Measurements from ENCODE around the gene TRABD2B. TPM values are rescaled to one million over a fixed set of nuclear protein-coding genes. Genes with fewer than 3 reads are reported as not detected.
A peak's percentile ranks its signal among the peaks of the same experiment; 100 is the strongest.

TRABD2B gene
- total RNA-seq, 1 donor from 2014 or later, result 1.8 TPM

DNA sequence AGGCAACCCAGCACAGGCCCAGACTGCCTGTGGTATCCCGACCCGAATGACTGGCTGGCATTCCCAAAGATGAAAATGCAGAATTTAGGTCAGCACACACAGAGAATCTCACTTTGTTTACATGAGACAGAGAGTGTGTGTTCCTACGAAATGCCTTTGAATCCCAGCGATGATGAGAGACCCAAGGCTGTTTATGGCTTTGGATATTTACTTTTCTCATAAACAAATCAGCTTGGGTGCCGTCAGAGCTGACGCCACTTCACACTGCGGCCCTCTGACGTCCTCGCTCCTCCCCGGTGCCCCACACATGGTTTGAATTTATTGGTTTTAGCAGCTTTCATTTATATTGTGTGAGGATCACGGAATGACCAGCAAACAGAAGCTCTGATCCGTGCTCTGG is 18.7 kb downstream of the TRABD2B start:
- Histone ChIP-seq H3K9me3 (no peaks in the 10 kb centered on the region), H3K27ac (no peak overlapping the region), H3K4me1 (no peaks in the 10 kb centered on the region), H3K4me3 (no peak overlapping the region), H3K36me3 (no peaks in the 10 kb centered on the region), H3K27me3 (ENCODE audit: low read depth) (no peaks in the 10 kb centered on the region)
- TF ChIP-seq, protein P1, sequence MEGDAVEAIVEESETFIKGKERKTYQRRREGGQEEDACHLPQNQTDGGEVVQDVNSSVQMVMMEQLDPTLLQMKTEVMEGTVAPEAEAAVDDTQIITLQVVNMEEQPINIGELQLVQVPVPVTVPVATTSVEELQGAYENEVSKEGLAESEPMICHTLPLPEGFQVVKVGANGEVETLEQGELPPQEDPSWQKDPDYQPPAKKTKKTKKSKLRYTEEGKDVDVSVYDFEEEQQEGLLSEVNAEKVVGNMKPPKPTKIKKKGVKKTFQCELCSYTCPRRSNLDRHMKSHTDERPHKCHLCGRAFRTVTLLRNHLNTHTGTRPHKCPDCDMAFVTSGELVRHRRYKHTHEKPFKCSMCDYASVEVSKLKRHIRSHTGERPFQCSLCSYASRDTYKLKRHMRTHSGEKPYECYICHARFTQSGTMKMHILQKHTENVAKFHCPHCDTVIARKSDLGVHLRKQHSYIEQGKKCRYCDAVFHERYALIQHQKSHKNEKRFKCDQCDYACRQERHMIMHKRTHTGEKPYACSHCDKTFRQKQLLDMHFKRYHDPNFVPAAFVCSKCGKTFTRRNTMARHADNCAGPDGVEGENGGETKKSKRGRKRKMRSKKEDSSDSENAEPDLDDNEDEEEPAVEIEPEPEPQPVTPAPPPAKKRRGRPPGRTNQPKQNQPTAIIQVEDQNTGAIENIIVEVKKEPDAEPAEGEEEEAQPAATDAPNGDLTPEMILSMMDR (IDR thresholded peaks at IDR 0.05), result no peak
- intact Hi-C loops (cut with DNase I), result no loop called here
- ATAC-seq (no peak), DNase-seq (no peak)

DNA sequence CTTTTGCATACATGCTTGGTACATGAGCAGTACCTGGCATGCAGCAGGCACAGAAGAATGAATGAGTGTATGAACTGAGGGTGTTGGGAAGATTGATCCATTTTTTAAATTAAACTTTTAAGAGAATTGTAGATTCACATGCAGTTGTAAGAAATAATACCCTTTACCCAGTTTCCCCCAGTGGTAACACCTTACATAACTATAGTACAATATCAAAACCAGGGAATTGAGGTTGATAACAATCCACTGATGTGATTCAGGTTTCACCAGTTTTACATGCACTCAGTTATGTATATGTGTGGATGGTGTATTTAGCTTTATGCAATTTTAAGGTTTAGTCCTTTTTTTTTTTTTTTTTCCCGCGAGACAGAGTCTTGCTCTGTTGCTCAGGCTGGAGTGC is 20.5 kb downstream of the TRABD2B start:
- Histone ChIP-seq H3K9me3 (no peaks in the 10 kb centered on the region), H3K4me3 (no peak overlapping the region), H3K27me3 (ENCODE audit: low read depth) (no peaks in the 10 kb centered on the region), H3K4me1 (no peaks in the 10 kb centered on the region), H3K27ac (no peak overlapping the region), H3K36me3 (no peaks in the 10 kb centered on the region)
- ATAC-seq (no peak), DNase-seq (no peak)
- intact Hi-C loops (cut with DNase I), result no loop called here
- TF ChIP-seq, protein P1 (IDR thresholded peaks at IDR 0.05), result no peak

DNA sequence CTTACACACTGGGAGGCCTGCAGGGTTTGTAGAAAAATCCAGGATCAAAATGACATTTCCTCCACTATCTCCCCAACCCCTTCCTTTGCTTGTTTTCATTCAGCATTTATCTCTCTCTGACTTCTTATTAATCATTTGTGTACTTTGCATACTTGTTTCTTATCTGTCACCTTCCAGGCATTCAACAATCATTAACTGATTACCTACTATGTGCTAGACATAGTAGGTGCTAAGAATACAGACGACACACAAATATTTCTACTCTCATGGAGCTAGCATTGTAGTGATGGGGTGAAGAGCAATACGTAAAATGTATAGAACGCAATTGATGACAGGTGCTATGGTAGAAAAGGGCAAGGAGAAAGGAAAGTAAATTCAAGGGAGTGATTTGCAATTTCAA is 20.9 kb downstream of the TRABD2B start:
- intact Hi-C loops (cut with DNase I), result no loop called here
- no peak overlapping the region for H3K4me3 ChIP-seq

DNA sequence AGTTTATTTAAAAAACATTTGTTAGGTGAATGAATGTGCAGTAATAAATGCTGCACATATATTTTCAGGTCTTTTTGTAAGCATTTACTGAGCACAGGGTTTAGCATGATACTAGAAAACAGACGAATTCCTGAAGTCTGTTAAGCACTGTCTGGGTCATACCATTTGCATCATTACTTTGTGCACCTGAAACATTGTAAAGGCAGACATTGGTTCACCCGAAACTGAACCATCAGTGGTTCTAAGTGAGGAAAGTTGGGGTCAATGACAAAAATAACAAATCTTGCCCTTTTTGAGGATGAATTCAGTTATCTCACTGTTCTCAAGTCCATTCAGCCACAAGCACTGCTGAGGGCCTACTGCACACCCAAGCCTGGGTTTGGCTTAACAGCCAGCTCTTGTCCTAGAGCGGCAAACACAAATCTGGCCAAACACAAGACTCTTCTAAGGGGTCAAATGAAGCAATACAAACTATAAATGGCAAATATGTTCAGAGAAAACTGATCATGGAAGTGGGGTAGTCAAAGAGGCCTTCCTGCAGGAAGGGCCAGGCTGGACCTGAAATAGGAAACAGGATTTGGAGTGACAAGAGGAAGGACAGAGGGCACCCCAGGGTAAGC is 21.8 kb downstream of the TRABD2B start:
- TF ChIP-seq, protein P1 (IDR thresholded peaks at IDR 0.05), result no peak
- Histone ChIP-seq H3K4me1 (no peaks in the 10 kb centered on the region), H3K4me3 (no peak overlapping the region), H3K9me3 (no peaks in the 10 kb centered on the region), H3K27ac (no peak overlapping the region), H3K27me3 (ENCODE audit: low read depth) (no peaks in the 10 kb centered on the region), H3K36me3 (no peaks in the 10 kb centered on the region)
- intact Hi-C loops (cut with DNase I), result no loop called here
- DNase-seq (no peak), ATAC-seq (no peak)

More for the DNA sequence above, 20.9 kb downstream of the TRABD2B start:
- H3K4me1 ChIP-seq, result no peaks in the 10 kb centered on the region
- DNase-seq (no peak), ATAC-seq (no peak)
- no peaks in the 10 kb centered on the region for H3K9me3 ChIP-seq
- H3K27ac ChIP-seq, result no peak overlapping the region
- no peaks in the 10 kb centered on the region for H3K27me3 ChIP-seq (ENCODE audit: low read depth)
- TF ChIP-seq, protein P1 (IDR thresholded peaks at IDR 0.05), result no peak
- no peaks in the 10 kb centered on the region for H3K36me3 ChIP-seq

DNA sequence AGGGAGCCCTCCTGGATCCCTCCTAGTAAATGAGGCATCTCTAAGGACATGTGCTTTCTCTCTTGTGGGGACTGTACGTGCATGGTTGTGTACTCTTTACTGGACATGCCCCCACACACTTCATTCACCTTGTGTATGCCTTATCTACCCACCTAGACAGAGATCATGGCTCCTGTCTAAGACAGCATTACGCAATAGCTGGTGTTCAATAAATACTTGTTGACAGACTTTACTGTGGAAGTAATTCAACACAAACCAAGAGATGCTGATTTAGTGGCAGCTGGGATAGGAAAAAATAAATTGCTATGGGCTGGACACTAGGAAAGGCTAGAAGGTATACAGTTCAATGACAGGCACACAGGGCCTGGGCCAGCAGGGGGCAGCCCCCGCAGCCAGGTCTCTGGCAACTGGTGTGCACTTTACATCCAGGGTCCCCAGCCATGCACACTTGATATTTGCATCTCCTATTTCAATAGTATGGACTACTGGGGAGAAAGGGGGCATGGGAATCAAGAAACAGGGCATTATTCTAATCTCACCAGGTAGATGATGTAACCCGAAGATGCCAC is 24.2 kb downstream of the TRABD2B start:
- intact Hi-C loops (cut with DNase I), result no loop called here
- TF ChIP-seq, protein P1 (IDR thresholded peaks at IDR 0.05), result peak; percentile 12

More for the DNA sequence above, 24.2 kb downstream of the TRABD2B start:
- ATAC-seq (no peak), DNase-seq (no peak)
- H3K27me3 ChIP-seq (ENCODE audit: low read depth), result no peaks in the 10 kb centered on the region
- no peak overlapping the region for H3K27ac ChIP-seq
- H3K4me1 ChIP-seq, result no peaks in the 10 kb centered on the region
- H3K4me3 ChIP-seq, result no peak overlapping the region
- no peaks in the 10 kb centered on the region for H3K9me3 ChIP-seq
- H3K36me3 ChIP-seq, result no peaks in the 10 kb centered on the region

All from lower lobe of right lung (tissue), 2 donors.